ENCODE data around the gene SHISA4. TPM values are rescaled to one million over a fixed set of nuclear protein-coding genes. Genes with fewer than 3 reads are reported as not detected.

Gene SHISA4
- total RNA-seq, 1 experiment from 2014 or later, result 9.9 TPM

- Mint-ChIP-seq H3K27ac (ENCODE audit: unreplicated experiment) (no peak overlapping the region), H3K36me3 (ENCODE audit: insufficient read depth, unreplicated experiment) (no peaks in the 10 kb centered on the region), H3K27me3 (ENCODE audit: unreplicated experiment) (peaks cover 30% of the 10 kb centered on the region), H3K4me3 (ENCODE audit: low read depth, unreplicated experiment) (no peak overlapping the region), H3K4me1 (ENCODE audit: low read depth, unreplicated experiment) (no peaks in the 10 kb centered on the region), H3K9me3 (ENCODE audit: low read depth, unreplicated experiment) (peaks cover under 1% of the 10 kb centered on the region)
- no peak for TF ChIP-seq CTCF (IDR thresholded peaks at IDR 0.05; ENCODE audit: unreplicated experiment)
- CTCF ChIA-PET, result no interaction called here
- no TSS peak for BruUV-seq (replicated peaks)
- no peak for DNase-seq
- intact Hi-C loops (cut with micrococcal nuclease; ENCODE audit: unreplicated experiment), result no loop called here
These were observed 16.7 kb downstream of the SHISA4 start for GRCh38 chr1:201905234-201905890.

GRCh38 chr1:201906336-201906735 lies 17.6 kb downstream of the SHISA4 start:
- CTCF ChIA-PET, result no interaction called here
- Mint-ChIP-seq H3K4me3 (ENCODE audit: low read depth, unreplicated experiment) (no peak overlapping the region), H3K27me3 (ENCODE audit: unreplicated experiment) (peaks cover 27% of the 10 kb centered on the region), H3K9me3 (ENCODE audit: low read depth, unreplicated experiment) (no peaks in the 10 kb centered on the region), H3K36me3 (ENCODE audit: insufficient read depth, unreplicated experiment) (no peaks in the 10 kb centered on the region), H3K4me1 (ENCODE audit: low read depth, unreplicated experiment) (no peaks in the 10 kb centered on the region), H3K27ac (ENCODE audit: unreplicated experiment) (no peak overlapping the region)
- no peak for DNase-seq
- BruUV-seq (replicated peaks), result no TSS peak
- no peak for TF ChIP-seq CTCF (IDR thresholded peaks at IDR 0.05; ENCODE audit: unreplicated experiment)
- intact Hi-C loops (cut with micrococcal nuclease; ENCODE audit: unreplicated experiment), result no loop called here

GRCh38 chr1:201907621-201908020 lies 18.9 kb downstream of the SHISA4 start:
- no peaks in the 10 kb centered on the region for H3K9me3 Mint-ChIP-seq (ENCODE audit: low read depth, unreplicated experiment)
- no peaks in the 10 kb centered on the region for H3K36me3 Mint-ChIP-seq (ENCODE audit: insufficient read depth, unreplicated experiment)
- no peak overlapping the region for H3K27ac Mint-ChIP-seq (ENCODE audit: unreplicated experiment)
- H3K4me3 Mint-ChIP-seq (ENCODE audit: low read depth, unreplicated experiment), result no peak overlapping the region
- no peak for DNase-seq
- TF ChIP-seq CTCF (IDR thresholded peaks at IDR 0.05; ENCODE audit: unreplicated experiment), result no peak
- peaks cover 27% of the 10 kb centered on the region for H3K27me3 Mint-ChIP-seq (ENCODE audit: unreplicated experiment)
- CTCF ChIA-PET, result no interaction called here
- no TSS peak for BruUV-seq (replicated peaks)
- H3K4me1 Mint-ChIP-seq (ENCODE audit: low read depth, unreplicated experiment), result no peaks in the 10 kb centered on the region
- intact Hi-C loops (cut with micrococcal nuclease; ENCODE audit: unreplicated experiment), result no loop called here

- BruUV-seq (replicated peaks), result no TSS peak
- intact Hi-C loops (cut with micrococcal nuclease; ENCODE audit: unreplicated experiment), result no loop called here
- no peaks in the 10 kb centered on the region for H3K9me3 Mint-ChIP-seq (ENCODE audit: low read depth, unreplicated experiment)
- no peak for DNase-seq
- CTCF ChIA-PET, result interaction anchor here (0.6 kb wide), 1 partner anchor 44 kb away, joined by 3 read pairs; no protein-coding TSS in a partner anchor
- H3K36me3 Mint-ChIP-seq (ENCODE audit: insufficient read depth, unreplicated experiment), result no peaks in the 10 kb centered on the region
- no peak overlapping the region for H3K4me3 Mint-ChIP-seq (ENCODE audit: low read depth, unreplicated experiment)
- peaks cover 49% of the 10 kb centered on the region for H3K27me3 Mint-ChIP-seq (ENCODE audit: unreplicated experiment)
- H3K4me1 Mint-ChIP-seq (ENCODE audit: low read depth, unreplicated experiment), result peaks cover 6% of the 10 kb centered on the region
- TF ChIP-seq CTCF (IDR thresholded peaks at IDR 0.05; ENCODE audit: unreplicated experiment), result no peak
- H3K27ac Mint-ChIP-seq (ENCODE audit: unreplicated experiment), result no peak overlapping the region
These were observed 23.3 kb downstream of the SHISA4 start for GRCh38 chr1:201911826-201912571.
